Measurements from ENCODE around the gene LY6G6C. TPM values are rescaled to one million over a fixed set of nuclear protein-coding genes. Genes with fewer than 3 reads are reported as not detected.

The LY6G6C gene
- total and polyA plus RNA-seq, 2 of the 13 experiments (the other 11 are each of a cell fraction or from before 2014, with no cell fraction given) = 0.15 TPM; not detected in 1

GRCh38 chr6:31729515-31729978 is 8.0 kb upstream of the LY6G6C start (continued):
- TF ChIP-seq TBX2 (CRISPR knock-in tag; IDR thresholded peaks at IDR 0.05; ENCODE audit: borderline replicate concordance) (no peak; the same call in 1 of the 2 replicates), ZNF563 (CRISPR knock-in tag; IDR thresholded peaks at IDR 0.05) (no peak), HOXA5 (CRISPR knock-in tag; IDR thresholded peaks at IDR 0.05) (peak; percentile 76), ZNF839 (CRISPR knock-in tag; IDR thresholded peaks at IDR 0.05; ENCODE audit: borderline replicate concordance) (no peak), KLF13 (CRISPR knock-in tag; IDR thresholded peaks at IDR 0.05) (peak; percentile 76; the same call in 1 of the 2 replicates), SNAPC5 (CRISPR knock-in tag; IDR thresholded peaks at IDR 0.05; ENCODE audit: borderline replicate concordance) (no peak; the same call in 1 of the 2 replicates), MTF2 (CRISPR knock-in tag; IDR thresholded peaks at IDR 0.05; ENCODE audit: borderline replicate concordance) (no peak), ZSCAN29 (CRISPR knock-in tag; conservative IDR thresholded peaks at IDR 0.05) (peak; percentile 89), ZNF761 (CRISPR knock-in tag; conservative IDR thresholded peaks at IDR 0.05) (peak; percentile 70; the same call in 1 of the 2 replicates), RAD51 (IDR thresholded peaks at IDR 0.05; ENCODE audit: borderline replicate concordance) (no peak), FOXM1 (CRISPR knock-in tag; IDR thresholded peaks at IDR 0.05) (no peak), ZNF225 (CRISPR knock-in tag; IDR thresholded peaks at IDR 0.05) (no peak), AFF4 (CRISPR knock-in tag; IDR thresholded peaks at IDR 0.05) (no peak), MED8 (CRISPR knock-in tag; IDR thresholded peaks at IDR 0.05; ENCODE audit: insufficient replicate concordance) (peak; percentile 14), STAT5B (CRISPR knock-in tag; IDR thresholded peaks at IDR 0.05) (no peak), MTA1 (CRISPR knock-in tag; IDR thresholded peaks at IDR 0.05; ENCODE audit: borderline replicate concordance) (no peak; the same call in 1 of the 2 replicates), MYNN (CRISPR knock-in tag; IDR thresholded peaks at IDR 0.05; ENCODE audit: low read depth) (0 out of 2 replicates have a peak, but pooled peaks have one; percentile 78), RFX5 (IDR thresholded peaks at IDR 0.05; ENCODE audit: low read depth, low read length) (0 out of 2 replicates have a peak, but pooled peaks have one; percentile 6), ZNF614 (CRISPR knock-in tag; IDR thresholded peaks at IDR 0.05; ENCODE audit: borderline replicate concordance) (peak; percentile 72), KAT8 (CRISPR knock-in tag; IDR thresholded peaks at IDR 0.05) (0 out of 2 replicates have a peak, but pooled peaks have one; percentile 60), ZFAT (CRISPR knock-in tag; conservative IDR thresholded peaks at IDR 0.05) (no peak)
- TF ChIP-seq, protein P1, sequence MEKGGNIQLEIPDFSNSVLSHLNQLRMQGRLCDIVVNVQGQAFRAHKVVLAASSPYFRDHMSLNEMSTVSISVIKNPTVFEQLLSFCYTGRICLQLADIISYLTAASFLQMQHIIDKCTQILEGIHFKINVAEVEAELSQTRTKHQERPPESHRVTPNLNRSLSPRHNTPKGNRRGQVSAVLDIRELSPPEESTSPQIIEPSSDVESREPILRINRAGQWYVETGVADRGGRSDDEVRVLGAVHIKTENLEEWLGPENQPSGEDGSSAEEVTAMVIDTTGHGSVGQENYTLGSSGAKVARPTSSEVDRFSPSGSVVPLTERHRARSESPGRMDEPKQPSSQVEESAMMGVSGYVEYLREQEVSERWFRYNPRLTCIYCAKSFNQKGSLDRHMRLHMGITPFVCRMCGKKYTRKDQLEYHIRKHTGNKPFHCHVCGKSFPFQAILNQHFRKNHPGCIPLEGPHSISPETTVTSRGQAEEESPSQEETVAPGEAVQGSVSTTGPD (CRISPR knock-in tag; IDR thresholded peaks at IDR 0.05) = no peak
- TF ChIP-seq, protein P2, sequence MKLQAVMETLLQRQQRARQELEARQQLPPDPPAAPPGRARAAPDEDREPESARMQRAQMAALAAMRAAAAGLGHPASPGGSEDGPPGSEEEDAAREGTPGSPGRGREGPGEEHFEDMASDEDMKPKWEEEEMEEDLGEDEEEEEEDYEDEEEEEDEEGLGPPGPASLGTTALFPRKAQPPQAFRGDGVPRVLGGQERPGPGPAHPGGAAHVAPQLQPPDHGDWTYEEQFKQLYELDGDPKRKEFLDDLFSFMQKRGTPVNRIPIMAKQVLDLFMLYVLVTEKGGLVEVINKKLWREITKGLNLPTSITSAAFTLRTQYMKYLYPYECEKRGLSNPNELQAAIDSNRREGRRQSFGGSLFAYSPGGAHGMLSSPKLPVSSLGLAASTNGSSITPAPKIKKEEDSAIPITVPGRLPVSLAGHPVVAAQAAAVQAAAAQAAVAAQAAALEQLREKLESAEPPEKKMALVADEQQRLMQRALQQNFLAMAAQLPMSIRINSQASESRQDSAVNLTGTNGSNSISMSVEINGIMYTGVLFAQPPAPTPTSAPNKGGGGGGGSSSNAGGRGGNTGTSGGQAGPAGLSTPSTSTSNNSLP (IDR thresholded peaks at IDR 0.05; ENCODE audit: low read depth, low read length) = no peak

Data from HepG2 (cell line).